GM12878 (cell line): Measurements from ENCODE around the gene DLX3. TPM values are rescaled to one million over a fixed set of nuclear protein-coding genes. Genes with fewer than 3 reads are reported as not detected.

Source experiments
- ATAC-seq: fragments of 200-7000 bp; cut with Tn5 transposase; 3 replicates; pipeline ENCODE4 v1.9.1; 2020; ENCODE audit warnings: mild to moderate bottlenecking, moderate library complexity
- BruUV-seq: library from RNA; stranded (reverse); fragments of 400-500 nt; replicated peaks from 2 replicates; lab custom pipeline; 2021; lab: Mats Ljungman, UMichigan
- CTCF ChIA-PET: fragments of 300-600 bp; sonication (Branson Sonifier 250); formaldehyde crosslinking; extraction: SDS; loops from one replicate; lab custom pipeline; 2021; ENCODE audit warnings: inconsistent platforms; lab: Yijun Ruan, JAX
- POLR2A ChIA-PET: fragments of 350-600 bp; formaldehyde crosslinking; extraction: SDS; loops from one replicate; lab custom pipeline; 2021; ENCODE audit warnings: inconsistent platforms; lab: Charles Lee
- RAD21 ChIA-PET: fragments of 300-600 bp; sonication (Branson Sonifier 250); formaldehyde crosslinking; loops from one replicate; lab custom pipeline; 2023; ENCODE audit warnings: antibody characterized with exemption; ENCODE audit not compliant: unreplicated experiment; lab: Charles Lee
- SMC1A ChIA-PET: fragments of 300-600 bp; sonication (Branson Sonifier 250); formaldehyde crosslinking; loops from one replicate; lab custom pipeline; 2023; ENCODE audit not compliant: unreplicated experiment, uncharacterized antibody; lab: Charles Lee
- DNase-seq: peaks from one replicate; pipeline ENCODE4 v3.0.0-alpha.2; 2011; ENCODE audit warnings: low read depth, low spot score
- FAIRE-seq: peaks from 3 replicates; lab custom pipeline; 2011; peaks lifted over from hg19 to GRCh38; lab: Jason Lieb, UNC
- H2AFZ ChIP-seq: 2 replicates; pipeline ENCODE4 v1.6.0; 2011; ENCODE audit warnings: low read depth, low read length, control low read depth; ENCODE audit not compliant: control insufficient read depth
- H3K27ac ChIP-seq: 2 replicates; pipeline ENCODE4 v1.5.1; 2011; ENCODE audit warnings: control low read depth; ENCODE audit not compliant: control insufficient read depth, insufficient read depth
- H3K27me3 ChIP-seq, 2 experiments: replicated peaks in 1 of 2; 2 replicates each; pipeline versions ENCODE4 v1.6.0 to v1.6.1; 2011; ENCODE audit warnings: low read length in 1 of 2; ENCODE audit not compliant: control insufficient read depth in 2 of 2, insufficient read depth in 2 of 2
- H3K36me3 ChIP-seq, 2 experiments: 2 replicates each; pipeline ENCODE4 v1.5.1; 2011; ENCODE audit warnings: low read length in 1 of 2; ENCODE audit not compliant: control insufficient read depth in 2 of 2, insufficient read depth in 2 of 2
- H3K4me1 ChIP-seq: 2 replicates; pipeline ENCODE4 v1.6.1; 2011; ENCODE audit warnings: mild to moderate bottlenecking, low read length, moderate library complexity, mixed read lengths; ENCODE audit not compliant: control insufficient read depth, insufficient read depth
- H3K4me2 ChIP-seq: 2 replicates; pipeline ENCODE4 v1.6.0; 2011; ENCODE audit warnings: control low read depth; ENCODE audit not compliant: control insufficient read depth, insufficient read depth
- H3K4me3 ChIP-seq: fragments of 200-600 bp; sonication (generic); 2 replicates; pipeline ENCODE4 v1.5.1; 2016
- H3K79me2 ChIP-seq: 2 replicates; pipeline ENCODE4 v1.6.0; 2011; ENCODE audit warnings: low read length; ENCODE audit not compliant: control insufficient read depth, insufficient read depth
- H3K9ac ChIP-seq: 2 replicates; pipeline ENCODE4 v1.8.0; 2011; ENCODE audit warnings: low read length, control low read depth, mixed read lengths; ENCODE audit not compliant: control insufficient read depth, insufficient read depth
- H3K9me3 ChIP-seq: replicated peaks from 3 replicates; pipeline ENCODE4 v1.5.1; 2011; ENCODE audit warnings: mild to moderate bottlenecking, low read length; ENCODE audit not compliant: control insufficient read depth, insufficient read depth
- H4K20me1 ChIP-seq: 2 replicates; pipeline ENCODE4 v1.6.0; 2011; ENCODE audit not compliant: control insufficient read depth, insufficient read depth
- ATF3 ChIP-seq: IDR thresholded peaks from 2 replicates; pipeline ENCODE4 v1.6.1; 2011; ENCODE audit warnings: low read depth, mild to moderate bottlenecking, low read length, moderate library complexity, borderline replicate concordance; ENCODE audit errors: extremely low read depth
- CEBPZ ChIP-seq: fragments of 150-350 bp; IDR thresholded peaks from 2 replicates; pipeline ENCODE4 v1.6.1; 2016; ENCODE audit warnings: low read depth, low read length
- CHD1 ChIP-seq: IDR thresholded peaks from 2 replicates; pipeline ENCODE4 v1.6.1; 2012; ENCODE audit warnings: low read depth, low read length, improper control_type of control experiment
- FOS ChIP-seq: IDR thresholded peaks from 3 replicates; pipeline ENCODE4 v1.6.1; 2011; ENCODE audit warnings: borderline replicate concordance; ENCODE audit not compliant: insufficient read length; ENCODE audit errors: extremely low read depth
- MLLT1 ChIP-seq: fragments of 450-650 bp; IDR thresholded peaks from 2 replicates; pipeline ENCODE4 v1.6.1; 2016; ENCODE audit warnings: mild to moderate bottlenecking
- MXI1 ChIP-seq: fragments of 150-350 bp; IDR thresholded peaks from 2 replicates; pipeline ENCODE4 v1.6.1; 2011; ENCODE audit warnings: low read depth, mild to moderate bottlenecking, inconsistent platforms, low read length, improper control_type of control experiment
- RELA ChIP-seq: fragments of 450-650 bp; IDR thresholded peaks from 2 replicates; pipeline ENCODE4 v1.8.0; 2014; ENCODE audit warnings: borderline replicate concordance; ENCODE audit not compliant: partially characterized antibody
- RFX5 ChIP-seq: IDR thresholded peaks from 2 replicates; pipeline ENCODE4 v1.6.1; 2011; ENCODE audit warnings: low read depth, low read length, improper control_type of control experiment
- RUNX3 ChIP-seq: IDR thresholded peaks from 2 replicates; pipeline ENCODE4 v1.6.1; 2012; ENCODE audit warnings: low read length, inconsistent platforms
- SIX5 ChIP-seq: IDR thresholded peaks from 2 replicates; pipeline ENCODE4 v1.6.1; 2011; ENCODE audit warnings: mild to moderate bottlenecking, low read depth, low read length, moderate library complexity; ENCODE audit not compliant: severe bottlenecking
- SMARCA5 ChIP-seq: fragments of 450-650 bp; IDR thresholded peaks from 2 replicates; pipeline ENCODE4 v1.6.1; 2017; ENCODE audit warnings: mild to moderate bottlenecking
- YY1 ChIP-seq: IDR thresholded peaks from 2 replicates; pipeline ENCODE4 v1.6.1; 2011; ENCODE audit warnings: low read depth, mild to moderate bottlenecking, low read length
- ZBED1 ChIP-seq: IDR thresholded peaks from 2 replicates; pipeline ENCODE4 v1.6.1; 2016; ENCODE audit warnings: borderline replicate concordance
- ZZZ3 ChIP-seq: IDR thresholded peaks from 2 replicates; pipeline ENCODE4 v1.6.1; 2011; ENCODE audit warnings: low read depth; ENCODE audit not compliant: control insufficient read depth, insufficient read length
- WGBS: methylation state at CpG from one replicate; pipeline ENCODE4 v1.1.6; 2016; ENCODE audit warnings: low lambda C conversion rate; ENCODE audit not compliant: insufficient replicate concordance, insufficient coverage; ENCODE audit errors: missing lambda C conversion rate; 5-methylcytosine and 5-hydroxymethylcytosine counted together
- in situ Hi-C: fragments of 300-500 bp; cut with MboI; formaldehyde crosslinking; loops from 9 replicates; pipeline ENCODE4 v1.14.3; 2018; ENCODE audit warnings: mixed read lengths
- intact Hi-C: fragments of 100-400 bp; cut with micrococcal nuclease; formaldehyde crosslinking; loops from one replicate; pipeline ENCODE4 v1.14.2; 2022; ENCODE audit not compliant: unreplicated experiment
- polyA plus RNA-seq, 11 experiments: library from polyadenylated mRNA; depleted of rRNA in 4 of 11; unstranded in 6 of 11; stranded (reverse) in 5 of 11; fragments of >200 nt; fragmentation: Nextera tagmentation in 4 of 11; fragmentation: Illumina TruSeq in 1 of 11; extraction: Ambion mirVana in 4 of 11; extraction: Trizol in 1 of 11; gene quantifications; 1 replicate in 1 of 11; 2 replicates in 10 of 11; pipeline versions ENCODE4 v1.2.1 to v1.2.3, GENCODE V29; 2011 to 2016; ENCODE audit warnings: inconsistent platforms in 2 of 11, missing spikeins in 2 of 11, low read depth in 1 of 11
- total RNA-seq, 4 experiments: library from RNA; depleted of rRNA in 3 of 4; stranded (reverse); fragments of >200 nt in 3 of 4; fragmentation: Illumina TruSeq in 1 of 4; extraction: Trizol in 1 of 4; gene quantifications; 2 replicates each; pipeline versions ENCODE4 v1.2.1 to v1.2.3, GENCODE V29; 2013 to 2021
- TF ChIP-seq, protein P1 (sequence below): IDR thresholded peaks from 2 replicates; pipeline ENCODE4 v1.6.1; 2011; ENCODE audit warnings: low read depth, low read length, improper control_type of control experiment, borderline replicate concordance

DLX3 gene
- total and polyA plus RNA-seq, 10 of the 15 experiments (the other 5 are each of a cell fraction or from before 2014, with no cell fraction given): not detected

DNA sequence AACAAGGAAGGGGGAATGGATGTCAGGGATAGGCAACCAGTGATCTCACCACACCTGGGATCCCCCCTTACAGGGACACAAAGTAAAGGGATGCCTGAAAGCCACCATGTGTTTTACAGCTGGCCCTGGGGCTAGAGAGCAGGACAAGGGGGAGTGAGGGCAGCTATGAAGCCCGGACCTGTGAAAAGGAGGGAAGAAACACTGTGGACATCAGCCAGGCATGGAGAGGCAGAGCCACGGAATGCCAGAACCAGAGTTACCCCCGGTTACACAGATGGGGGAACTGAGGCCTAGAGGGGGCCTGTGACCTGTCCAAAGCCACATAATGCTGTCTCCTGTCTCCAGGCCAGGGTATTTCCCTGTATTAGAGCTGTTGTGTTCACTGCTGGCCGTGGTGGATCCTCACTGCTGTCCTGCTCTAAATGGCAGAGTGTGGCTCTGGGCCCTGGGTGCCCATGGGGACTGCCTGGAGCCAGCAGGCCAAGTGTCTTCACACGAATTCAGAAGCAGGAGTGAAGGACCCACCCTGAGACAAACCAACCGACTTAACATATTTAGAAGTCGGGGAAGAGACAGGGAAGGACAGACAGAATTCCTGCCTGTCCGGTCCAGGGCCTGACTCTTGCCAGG, 31.1 kb upstream of the DLX3 start (continued):
- no peak for TF ChIP-seq ZBED1
- no peak for TF ChIP-seq CHD1

DNA sequence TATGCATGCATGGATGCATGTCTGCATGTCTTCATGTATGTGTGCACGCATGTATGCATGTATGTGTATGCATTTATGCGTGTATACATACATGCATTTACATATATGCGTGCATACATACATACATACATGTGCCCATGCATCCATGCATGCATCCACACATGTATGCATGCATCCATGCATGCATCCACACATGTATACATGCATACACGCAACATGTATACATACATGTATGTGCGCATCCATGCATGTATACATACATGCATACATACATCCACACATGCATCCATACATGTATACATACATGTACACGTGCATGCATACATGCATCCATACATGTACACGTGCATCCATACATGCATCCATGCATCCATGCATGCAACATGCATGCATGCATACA, 29.8 kb upstream of the DLX3 start:
- no peaks in the 10 kb centered on the region; the same call in 2 of the 3 replicates for H3K9me3 ChIP-seq
- ATAC-seq: no peak
- CTCF ChIA-PET: interaction anchor here (1.5 to 9.7 kb wide), 4 partner anchors 28 to 68 kb away, joined by 3 to 118 read pairs (median 35); partner anchors contain the start of genes ITGA3 and PDK2
- intact Hi-C loops: no loop called here
- no peaks in the 10 kb centered on the region for H3K4me1 ChIP-seq
- no peaks in the 10 kb centered on the region for H3K36me3 ChIP-seq
- H3K27me3 ChIP-seq: peaks cover 0 to 2% of the 10 kb centered on the region in 2 experiments; a peak in 3 of 4 replicates
- RAD21 ChIA-PET: interaction anchor here (2.7 kb wide), 1 partner anchor 63 kb away, joined by 16 read pairs; no protein-coding TSS in a partner anchor
- FAIRE-seq: no peak
- no peaks in the 10 kb centered on the region for H3K79me2 ChIP-seq
- no peak overlapping the region for H3K27ac ChIP-seq
- no peak overlapping the region for H3K4me2 ChIP-seq
- H3K4me3 ChIP-seq: no peak overlapping the region
- no TSS peak for BruUV-seq
- POLR2A ChIA-PET: no interaction called here
- no peak overlapping the region for H2AFZ ChIP-seq
- SMC1A ChIA-PET: interaction anchor here (2.0 kb wide), 1 partner anchor 63 kb away, joined by 7 read pairs; no protein-coding TSS in a partner anchor
- no peaks in the 10 kb centered on the region for H4K20me1 ChIP-seq
- WGBS: 22% methylated on average over 7 of the region's 7 CpGs
- H3K9ac ChIP-seq: no peak overlapping the region
- DNase-seq: no peak
- in situ Hi-C loops: loop anchor here (5.0 kb wide), 1 partner anchor 67 kb away; no protein-coding TSS in a partner anchor
- no peak for TF ChIP-seq RFX5
- no peak for TF ChIP-seq MLLT1
- TF ChIP-seq ZBED1: no peak
- no peak for TF ChIP-seq FOS
- no peak for TF ChIP-seq SMARCA5
- no peak for TF ChIP-seq ATF3
- no peak for TF ChIP-seq SIX5
- no peak for TF ChIP-seq RELA
- TF ChIP-seq MXI1: no peak
- no peak for TF ChIP-seq CEBPZ
- TF ChIP-seq YY1: no peak
- no peak for TF ChIP-seq RUNX3
- TF ChIP-seq, protein P1, sequence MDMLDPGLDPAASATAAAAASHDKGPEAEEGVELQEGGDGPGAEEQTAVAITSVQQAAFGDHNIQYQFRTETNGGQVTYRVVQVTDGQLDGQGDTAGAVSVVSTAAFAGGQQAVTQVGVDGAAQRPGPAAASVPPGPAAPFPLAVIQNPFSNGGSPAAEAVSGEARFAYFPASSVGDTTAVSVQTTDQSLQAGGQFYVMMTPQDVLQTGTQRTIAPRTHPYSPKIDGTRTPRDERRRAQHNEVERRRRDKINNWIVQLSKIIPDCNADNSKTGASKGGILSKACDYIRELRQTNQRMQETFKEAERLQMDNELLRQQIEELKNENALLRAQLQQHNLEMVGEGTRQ: no peak
- TF ChIP-seq ZZZ3: no peak
